HUES64 (cell line): ENCODE data around the gene CFDP1. TPM values are rescaled to one million over a fixed set of nuclear protein-coding genes. Genes with fewer than 3 reads are reported as not detected.

ENCODE experiments used
- H3K27ac ChIP-seq: 2 replicates; pipeline ENCODE4 v1.7.0; 2013; ENCODE audit warnings: low read depth, low read length, inconsistent platforms
- H3K27me3 ChIP-seq: 2 replicates; pipeline ENCODE4 v1.6.1; 2013; ENCODE audit warnings: mild to moderate bottlenecking, low read length; ENCODE audit not compliant: insufficient read depth
- H3K36me3 ChIP-seq: 2 replicates; pipeline ENCODE4 v1.6.1; 2013; ENCODE audit warnings: mild to moderate bottlenecking, low read length; ENCODE audit not compliant: insufficient read depth
- H3K4me1 ChIP-seq: 2 replicates; pipeline ENCODE4 v1.6.1; 2013; ENCODE audit warnings: mild to moderate bottlenecking, low read length, moderate library complexity; ENCODE audit not compliant: insufficient read depth
- H3K4me3 ChIP-seq: 2 replicates; pipeline ENCODE4 v1.5.1; 2013; ENCODE audit warnings: mild to moderate bottlenecking, low read length, moderate library complexity
- H3K9ac ChIP-seq: 2 replicates; pipeline ENCODE4 v1.6.1; 2013; ENCODE audit warnings: mild to moderate bottlenecking, low read depth, low read length
- H3K9me3 ChIP-seq: 2 replicates; pipeline ENCODE4 v1.6.1; 2013; ENCODE audit warnings: low read depth, low read length; ENCODE audit not compliant: insufficient read depth
- WGBS: fragments of 150-250, 120-280 bp; methylation state at CpG from one replicate; pipeline ENCODE4 v1.1.7; 2013; ENCODE audit warnings: missing lambda C conversion rate; 5-methylcytosine and 5-hydroxymethylcytosine counted together
- polyA plus RNA-seq, 2 experiments: library from polyadenylated mRNA; stranded (reverse); fragments of 50-300 nt; gene quantifications; one replicate each; pipeline ENCODE4 v1.2.3, GENCODE V29; 2013

The CFDP1 gene
- 62.1 TPM for polyA plus RNA-seq (2013, experiment 1 of 2)
- polyA plus RNA-seq (2013, experiment 2 of 2): 84.1 TPM

- no peaks in the 10 kb centered on the region for H3K27me3 ChIP-seq
- H3K9ac ChIP-seq: peak within 1 kb of the TSS; percentile 83
- under 1% methylated on average over 85 of the region's 85 CpGs for WGBS
- no peaks in the 10 kb centered on the region for H3K4me1 ChIP-seq
- H3K36me3 ChIP-seq: 0 out of 2 replicates have a peak, but pooled peaks cover 2% of the 10 kb centered on the region
- peak within 1 kb of the TSS; percentile 85 for H3K27ac ChIP-seq
- H3K9me3 ChIP-seq: no peaks in the 10 kb centered on the region
- peak within 1 kb of the TSS; percentile 87 for H3K4me3 ChIP-seq
Observed at GRCh38 chr16:75432828-75433731, at the start of gene CFDP1. TSS of gene CFDP1 (minus strand) at chr16:75433503. CDS start at chr16:75433352, 151 bp downstream.

DNA sequence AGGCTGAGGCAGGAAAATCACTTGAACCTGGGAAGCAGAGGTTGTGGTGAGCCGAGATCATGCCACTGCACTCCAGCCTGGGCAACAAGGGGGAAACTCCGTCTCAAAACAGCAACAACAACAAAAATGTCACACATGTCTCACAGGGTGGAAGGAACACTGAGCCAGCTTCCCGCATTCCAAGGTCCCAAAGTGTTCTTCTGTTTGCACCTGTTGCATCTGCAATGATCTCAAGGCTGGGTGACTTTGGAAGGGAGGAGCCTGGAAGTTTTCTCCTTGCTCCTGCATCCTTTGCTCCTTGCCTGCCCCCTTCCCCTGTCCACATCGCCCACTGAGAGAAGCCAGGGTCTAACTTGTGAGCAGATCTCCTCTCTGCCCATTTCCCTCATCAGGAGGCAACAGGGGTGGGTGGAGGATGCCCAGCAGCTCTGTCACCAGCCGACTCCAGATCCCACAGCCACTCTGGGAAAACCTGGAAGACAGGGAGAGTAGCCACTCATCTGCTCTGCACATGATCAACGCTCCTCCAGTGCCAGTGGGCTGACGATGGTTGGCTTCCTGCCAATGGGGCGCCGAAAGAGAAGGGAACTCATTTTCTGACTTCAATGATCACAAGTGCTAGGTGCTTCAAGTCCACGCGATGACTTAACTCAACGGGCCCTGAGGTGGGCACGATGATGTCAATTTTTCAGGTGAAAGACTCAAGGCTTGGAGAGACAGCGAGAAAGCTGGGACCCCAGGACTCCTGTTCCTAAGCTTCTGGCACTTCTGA, 49.3 kb upstream of the CFDP1 start:
- H3K9ac ChIP-seq: no peak overlapping the region
- H3K27ac ChIP-seq: no peak overlapping the region
- no peak overlapping the region for H3K4me3 ChIP-seq
- no peaks in the 10 kb centered on the region for H3K9me3 ChIP-seq
- H3K4me1 ChIP-seq: no peaks in the 10 kb centered on the region
- no peaks in the 10 kb centered on the region for H3K27me3 ChIP-seq
- 89% methylated on average over 14 of the region's 14 CpGs for whole genome bisulfite sequencing
- H3K36me3 ChIP-seq: peaks cover 25% of the 10 kb centered on the region

- Histone ChIP-seq H3K4me1 (peaks cover 4% of the 10 kb centered on the region; the same call in 1 of the 2 replicates), H3K4me3 (no peak overlapping the region), H3K9ac (no peak overlapping the region), H3K27ac (no peak overlapping the region), H3K27me3 (no peaks in the 10 kb centered on the region), H3K9me3 (no peaks in the 10 kb centered on the region), H3K36me3 (peaks cover 19% of the 10 kb centered on the region)
- WGBS: 92% methylated on average over 7 of the region's 7 CpGs
Observed at GRCh38 chr16:75481475-75481874, 48.2 kb upstream of the CFDP1 start.

DNA sequence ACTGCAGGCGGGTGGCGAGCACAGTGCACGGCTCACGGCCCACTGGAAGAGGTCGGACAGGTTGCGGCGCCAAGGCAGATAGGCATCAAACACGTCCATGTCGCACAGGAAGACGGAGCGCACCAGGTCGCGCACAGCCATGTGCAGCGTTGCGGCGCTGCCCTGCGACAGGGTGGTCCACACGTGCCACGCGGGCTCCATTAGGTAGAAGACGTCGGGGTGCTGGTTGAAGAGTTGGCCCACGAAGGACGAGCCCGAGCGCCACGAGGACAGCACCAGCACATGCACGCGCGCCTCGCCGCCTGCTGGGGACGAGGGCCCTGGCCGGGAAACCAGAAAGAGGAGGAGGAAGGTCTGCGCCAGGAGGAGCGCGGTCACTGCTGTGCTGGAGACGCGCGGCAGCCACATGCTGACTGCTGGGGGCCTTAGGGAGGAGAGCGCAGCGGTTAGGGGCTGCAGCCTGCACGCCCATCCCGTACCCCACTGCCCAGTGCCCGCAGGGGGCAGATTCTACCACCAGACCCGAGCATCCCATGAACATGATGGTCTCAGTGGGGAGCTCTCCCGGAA, 46.2 kb upstream of the CFDP1 start:
- no peak overlapping the region for H3K4me3 ChIP-seq
- H3K27ac ChIP-seq: no peak overlapping the region
- H3K9me3 ChIP-seq: no peaks in the 10 kb centered on the region
- H3K27me3 ChIP-seq: no peaks in the 10 kb centered on the region
- H3K9ac ChIP-seq: no peak overlapping the region
- H3K36me3 ChIP-seq: peaks cover 16% of the 10 kb centered on the region
- 96% methylated on average over 47 of the region's 47 CpGs for WGBS
- peaks cover 4% of the 10 kb centered on the region; the same call in 1 of the 2 replicates for H3K4me1 ChIP-seq

GRCh38 chr16:75478480-75479345, 45.4 kb upstream of the CFDP1 start:
- peaks cover 16% of the 10 kb centered on the region for H3K36me3 ChIP-seq
- no peak overlapping the region for H3K4me3 ChIP-seq
- H3K27ac ChIP-seq: no peak overlapping the region
- 96% methylated on average over 80 of the region's 80 CpGs for WGBS
- H3K9me3 ChIP-seq: no peaks in the 10 kb centered on the region
- no peaks in the 10 kb centered on the region for H3K27me3 ChIP-seq
- H3K9ac ChIP-seq: no peak overlapping the region
- peaks cover 4% of the 10 kb centered on the region; the same call in 1 of the 2 replicates for H3K4me1 ChIP-seq

- 97% methylated on average over 4 of the region's 4 CpGs for WGBS
- Histone ChIP-seq H3K36me3 (peaks cover 19% of the 10 kb centered on the region), H3K4me1 (peaks cover 4% of the 10 kb centered on the region), H3K27me3 (no peaks in the 10 kb centered on the region), H3K27ac (no peak overlapping the region), H3K9me3 (no peaks in the 10 kb centered on the region), H3K4me3 (no peak overlapping the region), H3K9ac (no peak overlapping the region)
Observed at GRCh38 chr16:75477680-75478473, 44.6 kb upstream of the CFDP1 start.

DNA sequence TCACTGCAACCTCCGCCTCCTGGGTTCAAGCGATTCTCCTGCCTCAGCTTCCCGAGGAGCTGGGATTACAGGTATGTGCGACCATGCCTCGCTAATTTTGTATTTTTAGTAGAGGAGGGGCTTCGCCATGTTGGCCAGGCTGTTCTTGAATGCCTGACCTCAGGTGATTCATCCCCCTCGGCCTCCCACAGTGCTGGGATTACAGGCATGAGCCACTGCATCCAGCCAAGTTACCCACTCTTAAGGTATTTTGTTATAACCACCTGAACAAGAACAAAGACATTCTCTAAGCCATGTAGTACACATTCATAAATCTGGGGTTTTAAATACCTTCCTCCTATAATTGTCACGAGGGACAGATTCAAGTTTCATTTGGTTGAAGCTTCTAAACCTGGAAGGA, 43.5 kb upstream of the CFDP1 start:
- Histone ChIP-seq H3K9ac (no peak overlapping the region), H3K4me1 (peaks cover 15% of the 10 kb centered on the region), H3K27me3 (no peaks in the 10 kb centered on the region), H3K4me3 (no peak overlapping the region), H3K36me3 (peaks cover 19% of the 10 kb centered on the region), H3K27ac (no peak overlapping the region), H3K9me3 (no peaks in the 10 kb centered on the region)
- 88% methylated on average over 8 of the region's 8 CpGs for WGBS

DNA sequence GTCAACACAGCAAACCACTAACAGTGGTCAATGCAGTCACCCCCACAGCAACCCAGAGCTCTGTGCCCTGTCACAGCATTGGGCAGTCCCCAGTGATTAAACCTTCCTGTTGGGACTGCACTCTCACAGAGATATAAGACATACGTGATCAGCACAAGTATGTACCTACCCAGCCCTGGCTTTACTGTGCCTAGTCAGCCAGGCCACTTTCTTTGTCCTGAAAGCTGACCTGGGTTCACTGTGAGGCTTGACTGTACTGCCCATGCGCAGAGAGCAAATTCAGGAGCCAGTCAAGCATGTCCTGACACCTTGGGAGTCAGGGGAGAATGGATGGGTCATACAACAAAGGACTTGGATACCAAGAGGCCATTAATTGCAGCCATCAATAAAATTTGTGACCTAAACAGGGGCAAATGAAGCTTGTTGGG, 42.1 kb upstream of the CFDP1 start:
- no peak overlapping the region for H3K27ac ChIP-seq
- H3K36me3 ChIP-seq: peaks cover 19% of the 10 kb centered on the region
- no peaks in the 10 kb centered on the region for H3K27me3 ChIP-seq

DNA sequence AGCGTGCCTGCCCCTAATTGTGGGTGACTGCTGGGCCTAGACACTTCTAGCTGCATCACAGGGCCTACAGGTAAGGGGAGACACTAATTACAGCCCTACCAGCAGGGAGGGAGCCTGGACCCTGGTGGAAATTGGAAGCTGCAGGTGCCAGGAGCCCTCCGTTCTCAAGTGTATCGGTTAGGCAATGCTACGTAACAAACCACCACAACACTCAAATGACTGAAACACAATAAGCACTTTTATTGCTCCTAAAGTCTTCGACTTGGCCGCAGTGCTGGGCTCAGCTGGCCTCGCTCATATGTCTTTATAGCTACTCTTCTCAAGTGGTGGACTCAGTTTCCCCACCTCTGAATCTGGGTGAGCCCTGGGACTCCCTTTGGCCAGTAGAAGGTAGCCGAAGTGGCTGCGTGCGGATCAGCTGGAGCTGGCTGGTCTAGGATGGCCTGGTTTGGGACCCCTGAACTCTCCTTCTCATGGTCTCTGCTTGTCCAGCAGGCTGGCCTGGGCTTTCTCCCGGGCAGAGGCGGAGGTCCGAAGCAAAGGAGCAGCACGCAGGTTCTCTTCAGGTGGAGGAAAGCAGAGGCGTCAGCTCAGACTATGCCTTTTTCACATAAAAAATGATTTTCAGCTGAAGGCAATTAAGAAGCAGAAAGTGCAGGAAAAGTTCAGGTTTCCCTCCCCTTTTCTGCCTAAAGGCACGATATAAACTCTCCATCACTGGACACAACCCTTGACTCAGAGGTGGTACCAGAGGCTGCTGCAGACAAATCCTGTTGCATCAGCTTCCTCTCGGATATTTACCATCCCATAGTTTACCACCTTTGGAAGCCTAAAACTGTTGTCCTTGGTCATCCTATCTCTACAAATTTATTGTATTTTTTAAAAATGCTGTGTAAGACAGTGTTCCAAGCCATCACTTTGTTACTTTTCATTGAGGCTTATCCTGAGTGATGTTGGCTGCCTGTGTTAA, 39.9 kb upstream of the CFDP1 start:
- Histone ChIP-seq H3K27me3 (no peaks in the 10 kb centered on the region), H3K9me3 (no peaks in the 10 kb centered on the region), H3K27ac (peak overlapping the region; percentile 80; the same call in 1 of the 2 replicates), H3K4me1 (peaks cover 15% of the 10 kb centered on the region), H3K4me3 (no peak overlapping the region), H3K9ac (no peak overlapping the region; the same call in 1 of the 2 replicates), H3K36me3 (peaks cover 5% of the 10 kb centered on the region; the same call in 1 of the 2 replicates)
- 93% methylated on average over 17 of the region's 17 CpGs for WGBS

More for the DNA sequence above, 42.1 kb upstream of the CFDP1 start:
- WGBS: 96% methylated on average over 2 of the region's 2 CpGs
- Histone ChIP-seq H3K9me3 (no peaks in the 10 kb centered on the region), H3K4me1 (peaks cover 15% of the 10 kb centered on the region), H3K9ac (no peak overlapping the region), H3K4me3 (no peak overlapping the region)
